Forelimb muscle (tissue), 1 donor: ENCODE results near the gene TFCP2L1. TPM values are rescaled to one million over a fixed set of nuclear protein-coding genes. Genes with fewer than 3 reads are reported as not detected.
"Not testable (repeated sequence)": the region's sequence is repeated elsewhere in the genome, so short reads cannot be mapped to it uniquely, and the experiment has no call there.

Experiments
- DNase-seq: peaks from one replicate; pipeline ENCODE4 v3.0.0-alpha.2; 2013; ENCODE audit warnings: low read depth
- polyA plus RNA-seq: library from polyadenylated mRNA; unstranded; fragments of 120-200 nt; gene quantifications from one replicate; pipeline ENCODE4 v1.2.1, GENCODE V29; 2013; ENCODE audit not compliant: insufficient read length

The TFCP2L1 gene
- polyA plus RNA-seq, 1 donor, result 0.09 TPM

GRCh38 chr2:121242175-121242875 lies 42.7 kb downstream of the TFCP2L1 start:
- no peak for DNase-seq

- DNase-seq, result no peak
Measured at GRCh38 chr2:121241466-121241865, 43.5 kb downstream of the TFCP2L1 start.

GRCh38 chr2:121240436-121240835 lies 44.6 kb downstream of the TFCP2L1 start:
- DNase-seq, result no peak

- DNase-seq, result no peak
Measured at GRCh38 chr2:121239969-121240368, 45.0 kb downstream of the TFCP2L1 start.

GRCh38 chr2:121239471-121239870 lies 45.5 kb downstream of the TFCP2L1 start:
- DNase-seq, result no peak

- DNase-seq, result no peak
Measured at GRCh38 chr2:121238828-121239227, 46.2 kb downstream of the TFCP2L1 start.

GRCh38 chr2:121237980-121238665 lies 46.9 kb downstream of the TFCP2L1 start:
- DNase-seq, result no peak

- DNase-seq, result no peak
Measured at GRCh38 chr2:121237336-121237979, 47.5 kb downstream of the TFCP2L1 start.

GRCh38 chr2:121236650-121237180 lies 48.3 kb downstream of the TFCP2L1 start:
- DNase-seq, result no peak

GRCh38 chr2:121236101-121236640 lies 48.8 kb downstream of the TFCP2L1 start:
- DNase-seq, result no peak

- no peak for DNase-seq
Measured at GRCh38 chr2:121235542-121235941, 49.5 kb downstream of the TFCP2L1 start.

GRCh38 chr2:121234791-121235190 lies 50.2 kb downstream of the TFCP2L1 start:
- DNase-seq, result no peak

GRCh38 chr2:121234144-121234543 lies 50.9 kb downstream of the TFCP2L1 start:
- no peak for DNase-seq

- no peak for DNase-seq
Measured at GRCh38 chr2:121233486-121234110, 51.4 kb downstream of the TFCP2L1 start.

- no peak for DNase-seq
Measured at GRCh38 chr2:121232626-121233265, 52.3 kb downstream of the TFCP2L1 start.

- no peak for DNase-seq
Measured at GRCh38 chr2:121231385-121232000, 53.5 kb downstream of the TFCP2L1 start.

- DNase-seq, result no peak
Measured at GRCh38 chr2:121228521-121228920, 56.5 kb downstream of the TFCP2L1 start.

- DNase-seq, result not testable (repeated sequence)
Measured at GRCh38 chr2:121227381-121228144, 57.4 kb downstream of the TFCP2L1 start.

GRCh38 chr2:121225681-121226080 lies 59.3 kb downstream of the TFCP2L1 start:
- DNase-seq, result not testable (repeated sequence)

GRCh38 chr2:121220995-121221394 lies 64.0 kb downstream of the TFCP2L1 start:
- DNase-seq, result no peak
